Stimulated activated naive CD8-positive, alpha-beta T cell treated with anti-CD3 and anti-CD28 coated beads, Interleukin-15, amount 100 ng/mL, for 72 hours (primary cell): ENCODE data around the gene SLC35D1.
"Not testable (repeated sequence)": the region's sequence is repeated elsewhere in the genome, so short reads cannot be mapped to it uniquely, and the experiment has no call there.

Experiments
- ATAC-seq: fragments of 150-1000 bp; cut with Tn5 transposase; 2 replicates; pipeline ENCODE4 v1.10.0; 2021; ENCODE audit warnings: mild to moderate bottlenecking, moderate library complexity
- DNase-seq, 2 donors: peaks; one replicate each; pipeline ENCODE4 v3.0.0; 2021 to 2022
- H3K27ac Mint-ChIP-seq, 2 donors: one replicate each; pipeline ENCODE4 v1.8.0; 2022; ENCODE audit warnings: mild to moderate bottlenecking in 2 of 2, mixed read lengths in 2 of 2, moderate library complexity in 2 of 2
- H3K27me3 Mint-ChIP-seq: one replicate; pipeline ENCODE4 v1.8.0; 2022; ENCODE audit warnings: mixed read lengths
- H3K4me1 Mint-ChIP-seq: one replicate; pipeline ENCODE4 v1.8.0; 2022; ENCODE audit warnings: mild to moderate bottlenecking, mixed read lengths
- H3K4me3 Mint-ChIP-seq, 2 donors: one replicate each; pipeline ENCODE4 v1.8.0; 2022; ENCODE audit warnings: mild to moderate bottlenecking in 2 of 2, mixed read lengths in 2 of 2, moderate library complexity in 1 of 2
- H3K9me3 Mint-ChIP-seq, 2 donors: one replicate each; pipeline ENCODE4 v1.8.0; 2022; ENCODE audit warnings: mixed read lengths in 2 of 2

SLC35D1 gene

GRCh38 chr1:66980745-66981367 is 73.1 kb downstream of the SLC35D1 start:
- Mint-ChIP-seq H3K4me3 (peak overlapping the region; percentile 59), H3K27ac (peak overlapping the region; percentile 59 to 69), H3K9me3 (no peaks in the 10 kb centered on the region), H3K4me1 (peaks cover 35% of the 10 kb centered on the region), H3K27me3 (no peaks in the 10 kb centered on the region)
- ATAC-seq (no peak), DNase-seq (no peak)

- H3K9me3 Mint-ChIP-seq, H3K27me3 Mint-ChIP-seq, DNase-seq, H3K4me3 Mint-ChIP-seq, ATAC-seq: not testable (repeated sequence)
- H3K27ac Mint-ChIP-seq: peak overlapping the region; percentile 61 to 87
- peaks cover 32% of the 10 kb centered on the region for H3K4me1 Mint-ChIP-seq
These were observed 74.3 kb downstream of the SLC35D1 start for GRCh38 chr1:66979621-66980020.

- no peak for ATAC-seq
- no peaks in the 10 kb centered on the region for H3K27me3 Mint-ChIP-seq
- H3K4me1 Mint-ChIP-seq: peaks cover 20% of the 10 kb centered on the region
- no peaks in the 10 kb centered on the region for H3K9me3 Mint-ChIP-seq
- no peak overlapping the region for H3K4me3 Mint-ChIP-seq
- no peak for DNase-seq
- no peak overlapping the region for H3K27ac Mint-ChIP-seq
These were observed 75.7 kb downstream of the SLC35D1 start for GRCh38 chr1:66978201-66978600.

- no peak overlapping the region for H3K27ac Mint-ChIP-seq
- H3K9me3 Mint-ChIP-seq: no peaks in the 10 kb centered on the region
- no peak for ATAC-seq
- H3K27me3 Mint-ChIP-seq: no peaks in the 10 kb centered on the region
- peaks cover 5% of the 10 kb centered on the region for H3K4me1 Mint-ChIP-seq
- no peak overlapping the region for H3K4me3 Mint-ChIP-seq
- DNase-seq: no peak
These were observed 85.4 kb downstream of the SLC35D1 start for GRCh38 chr1:66968574-66968973.

- H3K4me3 Mint-ChIP-seq, ATAC-seq, H3K4me1 Mint-ChIP-seq, H3K9me3 Mint-ChIP-seq, DNase-seq, H3K27me3 Mint-ChIP-seq: not testable (repeated sequence)
- peak overlapping the region in 1 of 2 donors; percentile 28 for H3K27ac Mint-ChIP-seq
These were observed 87.6 kb downstream of the SLC35D1 start for GRCh38 chr1:66966188-66966873.

DNA sequence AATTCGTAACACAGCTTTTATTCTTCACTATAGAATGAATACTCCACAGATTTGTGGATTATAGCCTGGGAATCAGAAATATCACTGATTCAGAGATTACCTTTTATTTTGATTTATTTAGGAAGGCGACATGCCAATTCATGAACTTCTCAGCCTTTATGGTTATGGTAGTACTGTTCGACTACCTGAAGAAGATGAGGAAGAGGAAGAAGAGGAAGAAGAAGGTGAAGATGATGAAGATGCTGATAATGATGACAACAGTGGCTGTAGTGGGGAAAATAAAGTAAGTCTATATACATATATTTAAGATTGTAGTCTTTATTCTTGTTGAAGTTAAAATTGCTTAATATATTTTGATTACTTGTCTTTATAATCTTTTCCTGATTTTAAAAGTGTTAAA is 96.0 kb downstream of the SLC35D1 start:
- no peaks in the 10 kb centered on the region for H3K9me3 Mint-ChIP-seq
- ATAC-seq: no peak
- peaks cover 30% of the 10 kb centered on the region for H3K4me1 Mint-ChIP-seq
- H3K27ac Mint-ChIP-seq: no peak overlapping the region
- DNase-seq: no peak
- no peak overlapping the region for H3K4me3 Mint-ChIP-seq
- H3K27me3 Mint-ChIP-seq: no peaks in the 10 kb centered on the region

GRCh38 chr1:66954208-66954607 is 99.7 kb downstream of the SLC35D1 start:
- Mint-ChIP-seq H3K9me3 (no peaks in the 10 kb centered on the region), H3K4me1 (peaks cover 18% of the 10 kb centered on the region), H3K4me3 (no peak overlapping the region), H3K27me3 (no peaks in the 10 kb centered on the region), H3K27ac (peak overlapping the region in 1 of 2 donors; percentile 81)
- ATAC-seq (no peak), DNase-seq (no peak)

DNA sequence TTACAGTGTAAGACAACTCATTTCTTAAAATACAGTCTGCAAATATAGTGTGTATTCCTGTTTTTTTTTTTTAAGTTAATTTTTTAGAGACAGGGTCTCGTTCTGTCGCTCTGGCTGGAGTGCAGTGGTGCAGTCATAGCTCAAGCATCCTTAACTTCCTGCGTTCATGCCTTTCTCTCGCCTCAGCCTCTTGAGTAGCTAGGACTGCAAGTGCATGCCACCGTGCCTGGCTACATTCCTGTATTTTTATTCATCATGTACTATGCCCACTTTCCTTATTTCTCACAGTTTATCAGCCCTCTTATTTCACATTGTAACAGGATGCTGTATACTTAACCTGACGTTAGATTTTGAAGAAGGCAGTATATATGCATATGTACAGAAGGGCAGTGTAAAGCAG is 102.4 kb downstream of the SLC35D1 start:
- Mint-ChIP-seq H3K9me3 (no peaks in the 10 kb centered on the region), H3K27ac (peak overlapping the region in 1 of 2 donors; percentile 16), H3K27me3 (no peaks in the 10 kb centered on the region), H3K4me1 (peaks cover 18% of the 10 kb centered on the region), H3K4me3 (no peak overlapping the region)
- DNase-seq: no peak
- ATAC-seq: no peak
